ENCODE results near the gene PKD1.
"Not testable (repeated sequence)": the region's sequence is repeated elsewhere in the genome, so short reads cannot be mapped to it uniquely, and the experiment has no call there.

Gene PKD1

DNA sequence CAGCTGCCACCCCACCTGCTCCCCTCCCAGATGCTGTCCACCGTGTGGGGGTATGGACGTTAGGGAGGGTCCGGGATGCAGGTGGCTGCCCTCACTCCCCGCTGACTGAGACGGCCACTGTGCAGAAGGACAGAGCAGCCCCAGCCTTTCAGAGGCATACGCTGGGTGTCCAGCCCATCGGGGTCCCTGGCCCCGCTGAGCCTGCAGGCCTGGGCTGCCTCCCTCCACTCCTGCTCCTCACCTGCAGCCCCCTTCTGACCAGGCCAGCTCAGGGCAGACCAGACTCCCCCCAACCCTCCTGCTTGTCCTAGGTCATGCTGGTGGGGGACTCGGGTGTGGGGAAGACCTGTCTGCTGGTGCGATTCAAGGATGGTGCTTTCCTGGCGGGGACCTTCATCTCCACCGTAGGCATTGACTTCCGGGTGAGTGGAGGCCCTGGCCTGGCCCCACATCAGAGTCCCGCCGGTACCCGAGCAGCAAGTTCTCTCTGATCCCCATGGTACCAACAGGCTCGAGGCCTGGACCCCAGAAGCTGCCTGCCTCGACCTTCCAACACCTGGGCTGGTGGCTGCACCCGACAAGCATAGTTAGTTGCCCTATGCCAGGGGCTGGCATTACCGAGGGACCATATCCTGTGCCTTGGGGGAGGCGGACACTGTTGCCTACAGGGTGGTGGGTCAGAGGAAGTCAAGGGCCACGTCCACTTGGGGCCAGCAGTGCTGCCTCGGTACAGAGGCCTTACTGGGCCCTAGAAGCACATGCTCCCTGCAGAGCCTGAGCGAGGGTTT is 14.1 kb upstream of the PKD1 start:
- no peak for DNase-seq

DNA sequence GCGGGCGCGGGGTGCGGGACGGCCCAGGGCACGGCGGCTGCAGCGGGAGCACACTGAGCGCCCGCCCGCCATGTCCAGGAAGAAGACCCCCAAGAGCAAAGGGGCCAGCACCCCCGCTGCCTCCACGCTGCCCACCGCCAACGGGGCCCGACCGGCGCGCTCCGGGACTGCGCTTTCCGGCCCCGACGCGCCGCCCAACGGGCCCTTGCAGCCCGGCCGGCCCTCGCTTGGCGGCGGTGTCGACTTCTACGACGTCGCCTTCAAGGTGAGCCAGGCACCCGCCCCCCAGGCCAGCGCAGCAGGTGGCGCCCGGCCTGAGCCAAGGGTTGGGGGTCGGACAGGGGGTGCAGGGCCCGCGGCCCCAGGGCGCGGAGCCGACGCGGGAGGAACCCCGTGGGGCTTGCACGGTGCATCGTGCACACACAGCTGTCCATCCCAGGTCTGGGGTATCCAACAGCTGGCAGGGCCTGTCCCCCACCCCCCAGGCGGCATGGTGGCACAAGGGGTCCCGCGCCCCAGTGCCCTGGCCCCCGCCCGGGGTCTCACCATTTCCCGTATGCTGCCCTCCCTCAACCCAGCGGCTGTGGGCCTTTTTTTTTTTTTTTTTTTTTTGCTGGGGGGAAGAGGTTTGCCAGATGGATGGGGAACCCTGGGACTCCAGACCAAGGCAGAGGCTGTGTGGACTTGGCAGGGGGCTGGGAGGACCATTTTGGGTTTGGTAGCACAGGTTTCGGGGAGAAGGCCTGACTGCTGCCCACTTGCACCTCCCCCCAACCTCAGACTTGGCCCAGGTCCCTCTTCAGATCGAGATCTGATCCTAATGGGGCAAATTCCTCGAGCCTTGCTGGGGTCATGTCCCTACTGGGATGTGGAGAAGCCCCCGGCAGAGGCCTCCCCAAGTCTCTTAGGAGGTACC is 13.3 kb upstream of the PKD1 start:
- DNase-seq, result no peak

GRCh38 chr16:2147981-2148671 is 12.4 kb upstream of the PKD1 start, which contains the start of gene RAB26:
TSS of gene RAB26 (plus strand) at chr16:2148625. CDS start at chr16:2148784, 159 bp downstream.
- DNase-seq, result peak in 2 of 4 experiments; percentile 19 to 34

GRCh38 chr16:2147378-2147777 is 11.7 kb upstream of the PKD1 start:
- DNase-seq, result no peak

- DNase-seq, result no peak
Observed at GRCh38 chr16:2145843-2146242, 10.1 kb upstream of the PKD1 start.

- DNase-seq, result no peak
Observed at GRCh38 chr16:2143878-2144485, 8.3 kb upstream of the PKD1 start.

GRCh38 chr16:2142942-2143877 is 7.5 kb upstream of the PKD1 start:
- DNase-seq, result no peak

DNA sequence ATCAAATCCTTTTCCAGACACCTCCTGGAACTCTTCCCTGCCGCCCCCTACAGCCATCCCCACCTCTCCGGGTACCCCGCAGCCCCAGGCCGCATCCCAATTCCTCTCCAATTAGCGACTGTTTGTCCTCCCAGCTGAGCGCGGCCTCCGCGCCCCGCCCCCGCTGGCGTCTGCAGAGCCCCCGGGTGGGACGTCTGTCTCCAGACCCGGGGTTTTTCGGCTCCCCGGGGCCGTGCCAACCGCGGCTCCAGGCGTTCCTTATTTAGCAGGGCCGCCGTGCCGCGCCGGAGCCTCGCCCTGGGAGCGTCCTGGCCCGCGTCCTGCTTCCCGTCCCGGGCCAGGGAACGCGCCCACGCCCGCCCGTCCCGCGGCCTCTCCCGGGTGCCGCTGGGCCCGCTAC is 627 bp downstream of the PKD1 start:
- not testable (repeated sequence) for DNase-seq

- DNase-seq, result not testable (repeated sequence)
Observed at GRCh38 chr16:2133797-2134196, 1.9 kb downstream of the PKD1 start.

- DNase-seq, result not testable (repeated sequence)
Observed at GRCh38 chr16:2129890-2130447, 5.7 kb downstream of the PKD1 start.

GRCh38 chr16:2129251-2129650 is 6.4 kb downstream of the PKD1 start:
- not testable (repeated sequence) for DNase-seq

GRCh38 chr16:2127630-2128280 is 7.9 kb downstream of the PKD1 start:
- not testable (repeated sequence) for DNase-seq

DNA sequence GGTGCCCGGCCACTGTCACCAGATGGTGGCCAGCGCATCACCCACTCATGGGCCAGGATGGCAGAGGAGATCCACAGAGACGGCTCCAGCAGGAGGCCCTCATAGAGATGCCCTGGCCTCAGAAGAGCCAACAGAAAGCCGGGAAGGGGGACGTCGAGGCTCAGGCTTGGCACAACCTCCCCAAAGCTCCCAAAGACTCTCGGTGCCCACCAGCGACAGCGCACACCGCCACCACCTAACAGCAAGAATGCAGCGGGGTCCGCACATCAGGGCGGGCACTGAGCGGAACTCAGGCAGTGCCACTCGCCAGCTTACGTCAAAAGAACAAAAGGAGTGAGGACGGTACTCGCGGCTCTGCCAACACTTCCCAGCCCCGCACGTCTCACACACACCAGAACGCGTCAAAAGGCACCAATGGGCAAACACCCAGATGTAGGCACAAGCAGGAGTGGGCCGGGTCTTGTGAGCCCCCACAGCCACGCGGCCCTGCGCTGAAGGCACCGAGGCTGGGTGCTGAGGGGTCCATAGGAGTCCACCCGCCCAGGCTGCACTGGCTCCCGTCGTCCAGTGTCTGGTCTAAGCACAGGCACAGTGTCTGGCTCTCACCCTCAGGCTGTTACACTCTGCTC is 8.7 kb downstream of the PKD1 start:
- DNase-seq, result not testable (repeated sequence)

DNA sequence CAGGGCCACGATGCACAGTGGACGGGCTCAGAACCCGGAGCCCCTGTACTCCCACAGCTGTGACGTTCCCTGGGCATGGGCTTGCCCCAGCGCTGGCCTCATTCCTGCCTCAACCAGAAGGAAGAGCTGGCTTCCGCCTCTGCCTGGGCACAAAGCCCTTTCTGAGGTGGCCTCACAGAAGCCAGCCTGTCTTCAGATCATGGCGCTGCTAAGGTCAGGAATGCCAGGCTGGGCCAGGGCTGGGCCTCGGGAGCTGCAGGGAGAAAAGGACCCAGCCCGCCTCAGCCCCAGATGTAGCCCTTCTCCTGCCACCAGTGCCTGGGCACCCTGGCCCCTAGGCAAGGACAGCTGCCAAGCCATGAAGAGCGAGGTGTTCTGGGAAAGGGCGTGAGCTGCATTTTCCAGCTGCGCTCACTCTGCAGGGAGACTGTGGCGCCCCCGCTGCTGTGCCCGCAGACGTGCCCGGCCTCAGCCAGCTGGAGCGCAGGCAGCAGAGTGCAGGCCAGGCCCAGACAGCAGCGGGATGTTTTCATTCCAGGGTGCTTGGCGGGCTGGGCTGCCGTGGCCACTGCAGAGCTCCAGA is 9.4 kb downstream of the PKD1 start:
- not testable (repeated sequence) for DNase-seq

DNA sequence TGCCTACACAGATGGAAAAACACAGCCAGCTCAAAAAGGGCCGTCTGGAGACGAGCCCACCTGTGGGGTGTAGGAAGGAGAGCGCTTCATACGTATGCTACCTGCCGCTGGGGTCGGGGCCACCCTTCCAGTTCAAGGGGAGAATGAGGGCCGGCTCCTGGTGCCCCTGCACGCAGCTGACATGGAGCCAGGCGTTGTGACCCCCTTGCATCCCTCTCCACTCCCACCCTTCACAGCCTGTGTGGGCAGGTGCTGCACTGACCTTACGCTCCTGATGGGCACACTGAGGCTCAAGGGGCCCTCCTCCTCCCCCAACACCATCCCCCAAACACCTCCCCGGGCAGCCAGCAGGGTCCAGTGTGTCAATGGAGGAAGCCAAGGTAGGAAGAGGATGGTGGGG is 10.1 kb downstream of the PKD1 start:
- DNase-seq, result not testable (repeated sequence)

DNA sequence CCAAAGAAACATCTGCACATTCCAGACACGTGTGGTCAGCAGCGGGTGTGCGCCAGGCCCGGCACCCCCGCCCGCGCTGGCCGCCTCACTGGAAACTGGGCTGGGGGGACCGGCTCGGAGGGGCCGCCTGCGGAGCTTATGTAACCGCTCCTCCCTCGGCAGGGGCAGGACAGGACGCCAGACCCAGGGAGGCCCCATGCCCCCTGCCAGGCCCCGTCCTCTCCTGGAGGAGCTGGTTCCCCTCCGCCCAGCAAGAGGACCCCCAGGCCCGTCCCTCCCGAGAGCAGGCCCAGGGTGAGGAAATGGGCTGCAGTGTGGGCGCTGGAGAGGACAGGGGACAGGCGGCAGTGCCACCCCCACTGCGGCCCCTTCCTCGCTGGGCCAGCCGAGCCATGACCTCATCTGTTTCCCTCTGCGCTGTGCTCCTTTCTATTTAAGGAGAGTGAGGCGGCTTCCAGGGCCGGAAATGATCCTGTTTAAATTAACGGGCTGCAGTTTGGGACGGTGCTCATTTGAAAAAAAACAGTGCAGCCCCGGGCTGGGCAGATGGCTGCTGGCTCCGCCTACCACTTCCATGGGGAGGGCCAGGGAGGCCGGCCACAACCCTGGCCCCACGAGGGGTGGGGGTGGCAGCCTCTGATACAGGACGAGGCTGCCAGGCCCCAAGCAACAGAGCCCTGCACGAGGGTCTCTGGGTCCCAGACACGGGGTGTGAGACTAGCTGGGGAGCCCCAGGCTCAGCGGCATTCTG is 10.8 kb downstream of the PKD1 start:
- DNase-seq, result not testable (repeated sequence)

DNA sequence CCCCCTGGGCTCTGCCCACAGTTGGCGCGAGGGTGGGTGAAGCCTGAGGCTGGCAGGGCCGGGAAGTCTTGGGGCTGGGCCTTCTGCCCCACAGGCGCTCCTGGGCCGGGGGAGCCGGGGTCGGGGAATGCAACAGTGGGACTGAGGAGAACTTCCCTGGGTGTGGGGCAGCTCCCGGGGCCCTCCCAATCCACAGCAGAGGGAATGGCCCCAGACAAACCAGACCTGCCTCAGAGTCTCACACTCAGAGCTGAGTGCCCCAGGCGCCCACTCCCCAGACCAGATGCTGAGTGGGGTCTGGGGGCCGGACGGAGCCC is 11.4 kb downstream of the PKD1 start:
- DNase-seq, result not testable (repeated sequence)

DNA sequence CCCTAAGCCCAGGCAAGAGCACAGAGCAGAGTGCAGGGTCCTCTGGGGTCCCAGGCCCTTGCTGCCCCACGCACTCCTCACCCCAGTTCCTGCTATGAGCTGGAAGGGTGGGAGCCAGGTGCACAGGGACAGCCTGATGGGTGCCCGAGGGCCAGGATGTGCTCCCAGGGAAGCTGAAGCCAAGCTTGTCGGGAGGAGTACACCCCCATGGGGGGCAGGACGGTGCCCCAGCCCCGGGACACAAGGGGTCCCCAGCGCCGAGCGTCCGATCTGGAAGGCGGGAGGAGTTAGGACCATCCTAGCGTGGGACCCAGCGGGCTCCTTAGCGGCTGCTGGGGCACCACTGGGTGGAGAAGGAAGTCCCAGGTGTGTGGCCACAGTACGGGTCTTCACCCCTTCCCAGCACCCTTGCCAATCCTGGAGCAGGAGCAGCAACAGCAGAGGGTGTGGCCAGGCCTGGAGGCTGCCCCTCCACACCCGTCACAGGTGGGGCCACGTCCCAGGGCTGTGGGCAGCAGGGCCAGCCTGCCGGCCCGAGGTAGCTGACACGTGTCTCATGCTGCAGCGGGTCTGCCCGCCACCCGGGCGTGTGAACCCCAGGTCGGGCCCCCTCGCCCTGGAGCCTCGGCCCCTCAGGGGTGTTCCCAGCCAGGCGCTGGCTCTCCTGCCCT is 11.9 kb downstream of the PKD1 start:
- not testable (repeated sequence) for DNase-seq
